HG02885 (cell line): Measurements from ENCODE around the gene NOXA1.
A peak's percentile ranks its signal among the peaks of the same experiment; 100 is the strongest.
"Not testable (repeated sequence)": the region's sequence is repeated elsewhere in the genome, so short reads cannot be mapped to it uniquely, and the experiment has no call there.

Experiments
- ATAC-seq: cut with Tn5 transposase; IDR thresholded peaks from one replicate; pipeline ENCODE4 v1.9.1; 2021; ENCODE audit warnings: mild to moderate bottlenecking; ENCODE audit not compliant: unreplicated experiment, poor library complexity

The NOXA1 gene

DNA sequence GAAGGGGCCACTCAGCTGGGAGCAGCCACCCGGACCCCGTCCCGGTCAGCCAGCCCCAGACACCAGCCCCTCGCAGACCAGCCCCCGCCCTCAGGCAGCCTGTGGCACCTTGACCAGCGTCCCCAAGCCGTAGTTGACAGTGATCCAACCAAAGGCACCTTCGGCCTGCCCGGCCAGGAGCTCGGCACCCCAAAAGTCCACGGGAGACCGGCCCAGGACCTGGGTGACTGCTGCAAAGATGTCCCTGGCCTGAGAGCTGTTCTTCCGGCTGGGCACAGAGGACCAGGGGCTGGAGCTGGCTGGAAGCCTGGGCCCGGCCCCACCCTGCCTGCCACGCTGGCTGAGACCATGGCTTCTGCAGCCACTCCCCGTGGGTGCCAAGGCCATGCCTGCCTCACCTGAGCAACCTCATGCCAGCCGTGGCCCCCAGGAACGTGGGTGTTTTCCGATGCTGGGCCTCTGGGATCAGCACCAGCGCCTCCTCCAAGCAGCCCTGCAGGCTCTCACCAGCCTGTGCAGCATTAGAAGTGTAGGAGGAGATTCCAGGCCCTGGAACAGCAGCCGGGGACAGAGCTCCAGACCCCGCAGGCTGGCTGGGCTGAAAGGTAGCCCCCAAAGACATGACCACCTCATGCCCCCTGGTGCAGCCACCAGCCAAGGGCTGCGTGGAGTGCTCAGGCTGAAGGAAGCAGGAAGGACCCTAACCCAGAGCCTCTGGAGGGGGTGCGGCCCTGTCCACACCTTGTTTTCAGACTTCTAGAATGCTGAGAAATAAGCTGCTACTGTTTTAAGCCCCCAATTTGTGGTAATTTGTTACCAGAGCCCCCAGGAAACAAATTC is 13.8 kb downstream of the NOXA1 start:
- no peak for ATAC-seq

DNA sequence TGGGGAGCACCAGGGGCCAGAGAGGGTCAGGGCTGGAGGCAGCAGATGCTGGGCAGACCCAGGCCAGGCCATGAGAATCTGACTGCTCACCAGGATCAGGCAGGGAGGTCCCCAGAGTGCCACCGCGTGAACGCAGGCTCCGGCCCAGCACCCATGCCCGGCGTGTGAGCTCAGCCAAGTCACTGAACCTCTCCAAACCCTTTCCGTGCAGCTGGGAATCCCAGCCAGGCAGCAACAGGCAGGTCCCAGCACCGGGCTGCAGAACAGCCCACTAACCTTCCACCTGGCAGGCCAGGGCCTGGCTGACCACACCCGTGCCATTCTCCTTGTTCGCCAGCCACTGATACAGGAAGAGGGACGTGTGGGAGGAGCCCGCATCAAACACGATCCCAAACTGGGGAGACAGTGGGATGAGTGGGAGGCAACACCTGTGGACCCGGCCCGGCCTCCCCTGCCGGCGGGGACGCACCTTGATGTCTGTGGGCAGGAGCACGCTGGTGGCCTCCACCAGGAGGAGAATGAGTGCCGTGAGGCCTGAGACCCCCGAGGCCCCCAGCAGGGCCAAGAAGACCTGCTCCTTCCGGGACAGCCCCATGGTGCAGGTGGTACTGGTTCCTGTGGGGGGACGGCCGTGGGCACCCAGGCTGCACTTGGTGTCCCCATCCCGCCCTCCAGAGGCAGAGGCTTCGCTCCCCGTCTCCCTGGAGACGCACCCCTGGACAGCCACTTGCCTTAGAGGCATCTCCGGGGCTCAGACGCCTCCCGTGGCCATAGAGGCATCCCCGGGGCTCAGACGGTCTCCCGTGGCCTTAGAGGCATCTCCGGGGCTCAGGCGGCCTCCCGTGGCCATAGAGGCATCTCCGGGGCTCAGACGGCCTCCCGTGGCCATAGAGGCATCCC is 14.7 kb downstream of the NOXA1 start:
- ATAC-seq, result no peak

GRCh38 chr9:137438591-137439157 is 15.5 kb downstream of the NOXA1 start:
- ATAC-seq, result no peak

GRCh38 chr9:137439158-137439714 is 16.0 kb downstream of the NOXA1 start:
- ATAC-seq, result no peak

DNA sequence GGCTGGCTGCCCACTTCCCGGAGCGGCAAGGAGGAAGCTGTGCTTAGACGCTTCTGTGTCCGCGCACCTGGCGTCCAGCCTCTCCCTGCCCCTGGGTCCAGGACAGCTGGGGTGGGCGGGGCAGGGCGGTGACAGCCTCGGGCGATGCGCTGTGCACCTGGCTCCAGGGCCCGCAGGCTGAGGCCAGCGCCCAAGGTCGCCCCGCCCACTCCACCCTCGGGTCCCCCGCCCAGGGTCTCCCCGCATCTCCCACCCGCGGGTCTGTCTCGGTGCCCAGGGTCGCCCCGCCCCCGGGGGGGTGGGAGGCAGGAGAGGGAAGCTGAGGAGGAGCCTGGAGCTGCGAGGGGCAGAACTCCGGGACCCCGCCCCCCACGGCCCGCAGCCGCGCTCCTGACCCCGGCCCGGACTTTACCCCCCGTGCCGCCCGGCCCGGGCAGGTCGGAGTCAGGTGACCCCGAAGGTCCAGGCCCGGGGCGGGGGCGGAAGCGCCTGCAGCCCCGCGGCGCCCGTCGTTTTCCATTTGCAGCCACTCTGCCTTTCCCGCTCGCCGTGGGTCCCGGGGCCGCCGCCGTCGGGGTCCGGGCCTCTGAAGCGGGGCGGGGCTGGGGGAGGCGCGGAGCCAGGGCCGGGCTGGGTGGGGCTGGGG is 18.2 kb downstream of the NOXA1 start, which contains the start of gene ENTPD8:
Gene ENTPD8 (minus strand): TSS at position 69 of the 646 bp plus-strand sequence. CDS start 3,072 bp downstream, outside the sequence.
- no peak for ATAC-seq

GRCh38 chr9:137441935-137442321 is 18.7 kb downstream of the NOXA1 start:
- no peak for ATAC-seq

- no peak for ATAC-seq
Observed at GRCh38 chr9:137444106-137444790, 21.1 kb downstream of the NOXA1 start.

DNA sequence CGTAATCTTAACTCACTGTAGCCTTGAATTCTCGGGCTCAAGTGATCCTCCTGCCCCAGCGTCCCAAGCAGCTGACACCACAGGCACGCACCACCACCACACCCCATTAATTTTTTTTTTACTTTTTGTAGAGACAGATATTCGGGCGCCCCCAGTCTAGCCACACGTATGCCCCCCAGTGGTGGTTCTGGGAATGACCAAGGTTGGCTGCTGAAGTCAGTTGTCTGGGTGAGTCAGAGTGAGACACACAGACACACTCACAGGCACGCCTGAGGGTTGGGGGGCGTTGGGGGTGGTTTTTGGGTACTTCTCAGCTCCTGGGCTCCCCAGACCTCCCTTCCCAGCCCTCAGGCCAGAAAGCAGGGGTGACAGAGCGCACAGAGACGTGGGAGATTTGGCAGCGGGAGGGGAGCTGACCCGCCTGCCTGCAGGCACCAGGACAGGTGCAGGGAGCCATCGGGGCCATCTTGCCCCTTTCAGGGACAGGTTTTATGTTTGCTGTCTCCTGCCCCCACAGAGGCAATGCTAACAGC is 22.1 kb downstream of the NOXA1 start:
- peak; percentile 56 for ATAC-seq

- no peak for ATAC-seq
Observed at GRCh38 chr9:137445930-137446431, 22.8 kb downstream of the NOXA1 start.

- no peak for ATAC-seq
Observed at GRCh38 chr9:137446851-137447471, 23.8 kb downstream of the NOXA1 start.

DNA sequence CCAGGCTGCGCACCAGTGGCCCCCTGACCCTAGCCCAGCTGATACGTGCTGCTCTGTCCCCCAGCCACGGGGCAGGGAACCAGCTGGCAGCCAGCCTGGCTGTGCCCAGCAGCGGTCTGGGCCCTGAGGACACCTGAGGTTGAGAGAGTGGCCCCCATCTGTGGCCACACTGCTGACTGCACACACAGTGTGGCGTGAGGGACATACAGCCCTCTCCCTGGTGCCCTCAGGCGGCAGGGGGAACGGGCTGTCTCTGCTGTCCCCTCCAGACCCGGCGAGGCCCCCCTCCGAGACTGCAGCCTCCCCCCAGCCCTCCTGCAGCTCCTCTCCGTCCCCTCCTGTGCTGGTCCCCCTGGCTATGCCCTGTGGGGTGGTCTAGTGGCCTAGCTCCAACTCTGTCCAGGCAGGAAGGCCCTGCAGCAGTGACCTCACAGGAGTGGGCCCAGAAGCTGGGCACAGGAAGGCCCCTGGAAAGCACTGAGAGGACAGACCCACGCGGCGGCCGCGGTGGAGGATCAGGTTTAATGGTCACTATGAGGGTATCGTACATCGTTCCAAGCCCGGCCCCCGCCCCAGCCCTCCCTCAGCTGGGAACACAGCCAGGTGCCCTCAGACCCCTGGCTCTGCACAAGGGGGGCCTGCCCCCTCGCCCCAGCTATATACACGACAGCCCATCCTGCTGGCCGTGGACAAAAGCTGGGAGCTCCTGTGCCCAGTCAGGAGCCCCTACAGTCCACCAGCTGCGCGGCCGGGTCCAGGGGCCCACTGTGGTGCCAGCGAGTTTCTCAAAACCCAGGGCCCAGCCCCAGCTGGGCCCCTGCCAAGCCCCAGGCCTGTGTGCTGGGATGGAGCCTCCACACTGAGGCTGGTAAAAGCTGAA is 24.8 kb downstream of the NOXA1 start:
- no peak for ATAC-seq

GRCh38 chr9:137448602-137448962 is 25.4 kb downstream of the NOXA1 start:
- no peak for ATAC-seq

DNA sequence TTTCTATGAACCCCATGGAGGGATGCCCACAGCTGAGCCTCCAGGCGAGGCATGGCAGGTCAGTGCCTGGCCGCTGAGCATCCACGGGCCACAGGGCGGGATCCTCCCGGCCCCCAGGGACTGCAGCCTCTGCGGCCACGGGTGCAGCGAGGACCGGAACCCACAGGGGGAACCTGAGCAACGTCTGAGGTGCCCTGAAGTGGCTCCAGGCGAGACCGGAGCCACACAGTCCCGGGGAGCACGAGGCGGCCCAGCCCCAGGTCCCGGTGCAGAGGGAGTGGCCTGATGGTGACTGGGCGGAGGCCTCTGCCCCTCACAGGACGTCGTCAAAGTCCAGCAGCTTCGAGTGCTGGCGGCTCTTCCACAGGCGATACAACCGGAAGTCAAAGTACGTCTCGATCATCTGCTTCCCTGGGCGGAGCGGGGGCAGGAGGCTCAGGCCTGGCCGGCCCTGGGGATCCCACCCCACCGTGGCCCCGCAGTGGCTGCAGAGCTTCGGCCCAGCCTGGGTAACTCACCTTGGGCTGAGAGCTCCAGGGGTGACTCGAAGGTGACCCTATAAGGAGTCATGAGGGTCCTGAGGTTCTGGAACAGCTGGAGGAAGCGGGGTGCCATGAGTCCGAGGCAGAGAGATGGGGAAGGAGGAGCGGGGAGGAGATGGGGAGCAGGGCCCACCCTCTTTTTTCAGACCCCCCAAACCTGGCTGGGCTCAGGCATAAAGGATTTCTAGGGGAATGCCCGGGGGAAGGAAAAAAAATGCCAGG is 26.1 kb downstream of the NOXA1 start:
- no peak for ATAC-seq

DNA sequence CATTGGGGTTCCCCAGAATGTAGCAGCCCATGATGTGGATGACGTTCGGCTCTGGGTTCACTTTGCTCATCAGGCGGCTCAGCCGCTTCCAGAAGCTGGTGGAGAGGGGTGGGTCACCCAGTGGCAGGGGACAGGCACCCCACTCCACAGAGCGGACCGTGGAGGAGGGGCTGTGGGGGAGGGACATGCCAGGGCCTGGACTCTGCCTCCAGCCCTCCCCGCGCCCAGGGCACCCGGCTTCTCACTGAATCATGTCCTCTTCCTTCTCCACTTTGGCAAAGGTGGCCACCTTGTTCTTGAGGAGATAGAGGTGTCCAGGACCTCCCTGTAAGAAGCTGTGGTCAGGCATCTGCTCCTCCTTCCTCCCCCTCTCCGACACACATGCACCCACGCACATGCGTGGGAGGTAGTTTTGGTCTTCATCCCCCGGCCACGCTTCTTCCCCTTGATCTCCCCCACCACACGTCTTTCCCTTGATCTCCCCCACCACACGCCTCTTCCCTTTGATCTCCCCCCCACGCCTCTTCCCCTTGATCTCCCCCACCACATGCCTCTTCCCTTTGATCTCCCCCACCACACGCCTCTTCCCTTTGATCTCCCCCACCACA is 26.8 kb downstream of the NOXA1 start:
- ATAC-seq, result no peak

DNA sequence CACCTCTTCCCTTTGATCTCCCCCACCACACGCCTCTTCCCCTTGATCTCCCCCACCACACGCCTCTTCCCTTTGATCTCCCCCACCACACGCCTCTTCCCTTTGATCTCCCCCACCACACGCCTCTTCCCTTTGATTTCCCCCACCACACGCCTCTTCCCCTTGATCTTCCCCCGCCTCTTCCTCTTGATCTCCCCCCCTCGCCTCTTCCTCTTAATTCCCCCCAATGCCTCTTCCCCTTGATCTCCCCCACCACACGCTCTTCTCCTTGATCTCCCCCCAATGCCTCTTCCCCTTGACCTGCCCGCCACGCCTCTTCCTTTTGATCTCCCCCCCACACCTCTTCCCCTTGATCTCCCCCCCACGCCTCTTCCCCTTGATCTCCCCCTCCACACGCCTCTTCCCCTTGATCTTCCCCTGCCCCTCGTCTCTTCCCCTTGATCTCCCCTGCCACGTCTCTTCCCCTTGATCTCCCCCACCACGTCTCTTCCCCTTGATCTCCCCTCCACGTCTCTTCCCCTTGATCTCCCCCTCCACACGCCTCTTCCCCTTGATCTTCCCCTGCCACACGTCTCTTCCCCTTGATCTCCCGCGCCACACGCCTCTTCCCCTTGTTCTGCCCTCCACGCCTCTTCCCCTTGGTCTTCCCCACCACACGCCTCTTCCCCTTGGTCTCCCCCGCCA is 27.5 kb downstream of the NOXA1 start:
- ATAC-seq, result not testable (repeated sequence)
